ENCODE data around the gene NDUFS6.

GRCh38 chr5:1834721-1835429, 33.7 kb downstream of the NDUFS6 start:
- TF ChIP-seq CTCF (IDR thresholded peaks at IDR 0.05; ENCODE audit: insufficient read depth, low read length), result no peak
- no peak for TF ChIP-seq REST (IDR thresholded peaks at IDR 0.05; ENCODE audit: insufficient replicate concordance, low read depth)
- TF ChIP-seq POLR2AphosphoS5 (IDR thresholded peaks at IDR 0.05; ENCODE audit: low read depth), result no peak
- TF ChIP-seq GABPA (IDR thresholded peaks at IDR 0.05; ENCODE audit: low read depth), result no peak

Measured in HL-60 (cell line).